ENCODE measurements around the gene MORN1.

Gene MORN1

DNA sequence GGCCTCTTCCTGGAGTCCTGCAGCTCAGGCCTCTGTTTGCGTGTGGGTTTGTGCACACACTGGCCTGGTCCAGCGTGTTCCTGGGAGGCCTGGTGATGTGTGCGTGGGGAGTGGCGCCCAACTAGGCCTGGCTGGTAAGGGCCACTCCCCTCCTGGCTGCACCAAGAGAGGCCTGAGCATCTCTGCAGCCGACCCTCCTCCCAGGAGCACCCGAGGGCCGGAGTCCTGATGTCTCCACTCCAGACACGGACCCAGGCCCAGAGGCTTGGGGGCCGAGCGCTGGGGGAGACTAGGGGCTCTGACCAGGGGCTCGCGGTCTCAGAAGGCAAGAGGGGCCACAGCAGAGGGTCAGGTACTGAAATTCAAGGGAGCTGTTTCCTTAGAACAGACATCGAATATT lies 33.3 kb downstream of the MORN1 start (continued):
- no peak for TF ChIP-seq PATZ1 (CRISPR knock-in tag; IDR thresholded peaks at IDR 0.05; ENCODE audit: borderline replicate concordance)

GRCh38 chr1:2356911-2357845 lies 34.2 kb downstream of the MORN1 start:
- no peak for TF ChIP-seq ARNTL (CRISPR knock-in tag; IDR thresholded peaks at IDR 0.05; ENCODE audit: borderline replicate concordance, low read depth)
- no peak for TF ChIP-seq TOX (CRISPR knock-in tag; IDR thresholded peaks at IDR 0.05; ENCODE audit: borderline replicate concordance)
- no peak for TF ChIP-seq ZNF70 (CRISPR knock-in tag; IDR thresholded peaks at IDR 0.05)
- TF ChIP-seq, protein P1, sequence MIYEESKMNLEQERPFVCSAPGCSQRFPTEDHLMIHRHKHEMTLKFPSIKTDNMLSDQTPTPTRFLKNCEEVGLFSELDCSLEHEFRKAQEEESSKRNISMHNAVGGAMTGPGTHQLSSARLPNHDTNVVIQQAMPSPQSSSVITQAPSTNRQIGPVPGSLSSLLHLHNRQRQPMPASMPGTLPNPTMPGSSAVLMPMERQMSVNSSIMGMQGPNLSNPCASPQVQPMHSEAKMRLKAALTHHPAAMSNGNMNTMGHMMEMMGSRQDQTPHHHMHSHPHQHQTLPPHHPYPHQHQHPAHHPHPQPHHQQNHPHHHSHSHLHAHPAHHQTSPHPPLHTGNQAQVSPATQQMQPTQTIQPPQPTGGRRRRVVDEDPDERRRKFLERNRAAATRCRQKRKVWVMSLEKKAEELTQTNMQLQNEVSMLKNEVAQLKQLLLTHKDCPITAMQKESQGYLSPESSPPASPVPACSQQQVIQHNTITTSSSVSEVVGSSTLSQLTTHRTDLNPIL (CRISPR knock-in tag; IDR thresholded peaks at IDR 0.05; ENCODE audit: low read depth) = no peak
- no peak for TF ChIP-seq BACH2 (CRISPR knock-in tag; IDR thresholded peaks at IDR 0.05; ENCODE audit: borderline replicate concordance)
- TF ChIP-seq, protein P2, sequence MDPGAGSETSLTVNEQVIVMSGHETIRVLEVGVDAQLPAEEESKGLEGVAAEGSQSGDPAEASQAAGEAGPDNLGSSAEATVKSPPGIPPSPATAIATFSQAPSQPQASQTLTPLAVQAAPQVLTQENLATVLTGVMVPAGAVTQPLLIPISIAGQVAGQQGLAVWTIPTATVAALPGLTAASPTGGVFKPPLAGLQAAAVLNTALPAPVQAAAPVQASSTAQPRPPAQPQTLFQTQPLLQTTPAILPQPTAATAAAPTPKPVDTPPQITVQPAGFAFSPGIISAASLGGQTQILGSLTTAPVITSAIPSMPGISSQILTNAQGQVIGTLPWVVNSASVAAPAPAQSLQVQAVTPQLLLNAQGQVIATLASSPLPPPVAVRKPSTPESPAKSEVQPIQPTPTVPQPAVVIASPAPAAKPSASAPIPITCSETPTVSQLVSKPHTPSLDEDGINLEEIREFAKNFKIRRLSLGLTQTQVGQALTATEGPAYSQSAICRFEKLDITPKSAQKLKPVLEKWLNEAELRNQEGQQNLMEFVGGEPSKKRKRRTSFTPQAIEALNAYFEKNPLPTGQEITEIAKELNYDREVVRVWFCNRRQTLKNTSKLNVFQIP (CRISPR knock-in tag; IDR thresholded peaks at IDR 0.05; ENCODE audit: borderline replicate concordance, low read depth) = no peak
- TF ChIP-seq GLIS3 (CRISPR knock-in tag; IDR thresholded peaks at IDR 0.05) = no peak
- no peak for ATAC-seq

GRCh38 chr1:2356401-2356800 lies 35.0 kb downstream of the MORN1 start:
- no peak for ATAC-seq
- no peak for TF ChIP-seq ISL1 (CRISPR knock-in tag; IDR thresholded peaks at IDR 0.05)
- no peak for TF ChIP-seq TCF4 (CRISPR knock-in tag; IDR thresholded peaks at IDR 0.05; ENCODE audit: borderline replicate concordance)
- TF ChIP-seq ARNTL (CRISPR knock-in tag; IDR thresholded peaks at IDR 0.05; ENCODE audit: borderline replicate concordance, low read depth) = no peak
- no peak for TF ChIP-seq ZNF565 (CRISPR knock-in tag; conservative IDR thresholded peaks at IDR 0.05; ENCODE audit: low read depth)
- no peak for TF ChIP-seq PPARA (CRISPR knock-in tag; IDR thresholded peaks at IDR 0.05; ENCODE audit: borderline replicate concordance)
- no peak for TF ChIP-seq CSDC2 (CRISPR knock-in tag; IDR thresholded peaks at IDR 0.05)
- no peak for TF ChIP-seq ZFP3 (CRISPR knock-in tag; IDR thresholded peaks at IDR 0.05)

- no peak for TF ChIP-seq ZNF70 (CRISPR knock-in tag; IDR thresholded peaks at IDR 0.05)
- no peak for ATAC-seq
These were observed 35.7 kb downstream of the MORN1 start for GRCh38 chr1:2355373-2356261.

DNA sequence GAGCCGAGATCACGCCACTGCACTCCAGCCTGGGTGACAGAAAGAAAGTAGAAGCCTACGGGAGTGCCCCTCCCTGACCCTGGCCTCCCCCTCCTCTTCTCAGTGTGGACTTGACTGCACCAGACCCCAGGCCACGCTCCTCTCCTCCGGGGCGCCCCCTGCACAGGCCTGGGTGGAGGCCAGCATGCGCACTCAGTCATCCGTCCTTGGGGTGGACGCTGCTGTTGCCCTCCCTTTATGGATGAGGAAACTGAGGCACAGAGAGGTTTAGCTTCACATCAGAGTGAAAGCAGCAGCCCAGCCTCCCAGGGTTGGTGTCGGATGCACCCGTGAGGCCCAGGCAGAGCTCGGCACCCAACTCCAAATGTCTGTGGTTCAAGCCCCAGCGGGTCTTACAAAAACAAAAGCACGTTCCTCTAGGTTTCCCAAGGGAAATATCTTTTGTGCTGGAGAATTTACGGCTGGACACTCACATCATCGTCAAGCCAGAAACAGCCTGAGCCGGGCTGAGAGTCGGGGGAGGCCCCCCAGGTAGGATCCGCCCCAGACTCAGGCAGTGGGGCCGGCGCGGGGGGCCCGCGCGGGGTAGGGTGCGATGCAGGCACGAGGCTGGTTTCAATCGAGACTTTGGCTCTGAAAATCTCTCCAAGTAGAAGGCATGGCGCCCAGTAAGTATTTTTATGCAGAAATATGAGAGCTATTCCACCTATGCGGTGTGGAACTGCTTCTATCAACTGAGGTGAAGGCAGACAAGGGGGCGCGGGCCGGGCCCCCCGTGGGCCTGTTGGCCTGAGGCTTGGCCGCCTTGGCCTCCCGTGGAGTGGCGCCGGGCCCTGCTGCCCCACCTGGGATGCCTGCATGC lies 36.6 kb downstream of the MORN1 start:
- no peak for ATAC-seq
- no peak for TF ChIP-seq SNAI2 (CRISPR knock-in tag; IDR thresholded peaks at IDR 0.05)
- TF ChIP-seq ZFP3 (CRISPR knock-in tag; IDR thresholded peaks at IDR 0.05) = no peak
- no peak for TF ChIP-seq GLIS3 (CRISPR knock-in tag; IDR thresholded peaks at IDR 0.05)
- no peak for TF ChIP-seq ISL1 (CRISPR knock-in tag; IDR thresholded peaks at IDR 0.05)
- no peak for TF ChIP-seq RARB (CRISPR knock-in tag; IDR thresholded peaks at IDR 0.05)
- TF ChIP-seq, protein P1 (CRISPR knock-in tag; IDR thresholded peaks at IDR 0.05; ENCODE audit: low read depth) = no peak
- no peak for TF ChIP-seq ESRRG (CRISPR knock-in tag; IDR thresholded peaks at IDR 0.05)
- TF ChIP-seq CSDC2 (CRISPR knock-in tag; IDR thresholded peaks at IDR 0.05) = no peak
- no peak for TF ChIP-seq TCF4 (CRISPR knock-in tag; IDR thresholded peaks at IDR 0.05; ENCODE audit: borderline replicate concordance)
- TF ChIP-seq, protein P3, sequence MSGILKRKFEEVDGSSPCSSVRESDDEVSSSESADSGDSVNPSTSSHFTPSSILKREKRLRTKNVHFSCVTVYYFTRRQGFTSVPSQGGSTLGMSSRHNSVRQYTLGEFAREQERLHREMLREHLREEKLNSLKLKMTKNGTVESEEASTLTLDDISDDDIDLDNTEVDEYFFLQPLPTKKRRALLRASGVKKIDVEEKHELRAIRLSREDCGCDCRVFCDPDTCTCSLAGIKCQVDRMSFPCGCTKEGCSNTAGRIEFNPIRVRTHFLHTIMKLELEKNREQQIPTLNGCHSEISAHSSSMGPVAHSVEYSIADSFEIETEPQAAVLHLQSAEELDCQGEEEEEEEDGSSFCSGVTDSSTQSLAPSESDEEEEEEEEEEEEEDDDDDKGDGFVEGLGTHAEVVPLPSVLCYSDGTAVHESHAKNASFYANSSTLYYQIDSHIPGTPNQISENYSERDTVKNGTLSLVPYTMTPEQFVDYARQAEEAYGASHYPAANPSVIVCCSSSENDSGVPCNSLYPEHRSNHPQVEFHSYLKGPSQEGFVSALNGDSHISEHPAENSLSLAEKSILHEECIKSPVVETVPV (CRISPR knock-in tag; IDR thresholded peaks at IDR 0.05) = no peak
- TF ChIP-seq ZNF70 (CRISPR knock-in tag; IDR thresholded peaks at IDR 0.05) = no peak
- TF ChIP-seq, protein P4, sequence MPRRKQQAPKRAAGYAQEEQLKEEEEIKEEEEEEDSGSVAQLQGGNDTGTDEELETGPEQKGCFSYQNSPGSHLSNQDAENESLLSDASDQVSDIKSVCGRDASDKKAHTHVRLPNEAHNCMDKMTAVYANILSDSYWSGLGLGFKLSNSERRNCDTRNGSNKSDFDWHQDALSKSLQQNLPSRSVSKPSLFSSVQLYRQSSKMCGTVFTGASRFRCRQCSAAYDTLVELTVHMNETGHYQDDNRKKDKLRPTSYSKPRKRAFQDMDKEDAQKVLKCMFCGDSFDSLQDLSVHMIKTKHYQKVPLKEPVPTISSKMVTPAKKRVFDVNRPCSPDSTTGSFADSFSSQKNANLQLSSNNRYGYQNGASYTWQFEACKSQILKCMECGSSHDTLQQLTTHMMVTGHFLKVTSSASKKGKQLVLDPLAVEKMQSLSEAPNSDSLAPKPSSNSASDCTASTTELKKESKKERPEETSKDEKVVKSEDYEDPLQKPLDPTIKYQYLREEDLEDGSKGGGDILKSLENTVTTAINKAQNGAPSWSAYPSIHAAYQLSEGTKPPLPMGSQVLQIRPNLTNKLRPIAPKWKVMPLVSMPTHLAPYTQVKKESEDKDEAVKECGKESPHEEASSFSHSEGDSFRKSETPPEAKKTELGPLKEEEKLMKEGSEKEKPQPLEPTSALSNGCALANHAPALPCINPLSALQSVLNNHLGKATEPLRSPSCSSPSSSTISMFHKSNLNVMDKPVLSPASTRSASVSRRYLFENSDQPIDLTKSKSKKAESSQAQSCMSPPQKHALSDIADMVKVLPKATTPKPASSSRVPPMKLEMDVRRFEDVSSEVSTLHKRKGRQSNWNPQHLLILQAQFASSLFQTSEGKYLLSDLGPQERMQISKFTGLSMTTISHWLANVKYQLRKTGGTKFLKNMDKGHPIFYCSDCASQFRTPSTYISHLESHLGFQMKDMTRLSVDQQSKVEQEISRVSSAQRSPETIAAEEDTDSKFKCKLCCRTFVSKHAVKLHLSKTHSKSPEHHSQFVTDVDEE (CRISPR knock-in tag; IDR thresholded peaks at IDR 0.05) = no peak
